Fibroblast of the aortic adventitia (primary cell): Measurements from ENCODE around the gene JKAMP. TPM values are rescaled to one million over a fixed set of nuclear protein-coding genes. Genes with fewer than 3 reads are reported as not detected.
"Not testable (repeated sequence)": the region's sequence is repeated elsewhere in the genome, so short reads cannot be mapped to it uniquely, and the experiment has no call there.

ENCODE experiments used
- DNase-seq: peaks from one replicate; pipeline ENCODE4 v3.0.0-alpha.2; 2010; ENCODE audit warnings: low read depth
- H3K4me3 ChIP-seq: 2 replicates; pipeline ENCODE4 v1.5.1; 2011; ENCODE audit warnings: low read depth, mild to moderate bottlenecking, control low read depth, low read length, moderate library complexity
- total RNA-seq: library from RNA; depleted of rRNA; stranded (reverse); fragments of >200 nt; gene quantifications from 2 replicates; pipeline ENCODE4 v1.2.3, GENCODE V29; 2012; ENCODE audit warnings: low replicate concordance
- TF ChIP-seq, protein P1 (sequence below): IDR thresholded peaks from 2 replicates; pipeline ENCODE4 v1.5.1; 2011; ENCODE audit warnings: mild to moderate bottlenecking, low read length, control low read depth, inconsistent platforms; ENCODE audit not compliant: insufficient read depth

JKAMP gene, protein sequence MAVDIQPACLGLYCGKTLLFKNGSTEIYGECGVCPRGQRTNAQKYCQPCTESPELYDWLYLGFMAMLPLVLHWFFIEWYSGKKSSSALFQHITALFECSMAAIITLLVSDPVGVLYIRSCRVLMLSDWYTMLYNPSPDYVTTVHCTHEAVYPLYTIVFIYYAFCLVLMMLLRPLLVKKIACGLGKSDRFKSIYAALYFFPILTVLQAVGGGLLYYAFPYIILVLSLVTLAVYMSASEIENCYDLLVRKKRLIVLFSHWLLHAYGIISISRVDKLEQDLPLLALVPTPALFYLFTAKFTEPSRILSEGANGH
- total RNA-seq, result 58.8 and 105 TPM in 2 replicates

GRCh38 chr14:59483819-59484638 is at the start of gene JKAMP, which contains the start of gene L3HYPDH:
TSS of gene JKAMP (plus strand) at chr14:59484517. CDS start at chr14:59484590, 73 bp downstream.
TSS of gene L3HYPDH (minus strand) at chr14:59484408. CDS start at chr14:59484316, 92 bp downstream.
- TF ChIP-seq, protein P1, sequence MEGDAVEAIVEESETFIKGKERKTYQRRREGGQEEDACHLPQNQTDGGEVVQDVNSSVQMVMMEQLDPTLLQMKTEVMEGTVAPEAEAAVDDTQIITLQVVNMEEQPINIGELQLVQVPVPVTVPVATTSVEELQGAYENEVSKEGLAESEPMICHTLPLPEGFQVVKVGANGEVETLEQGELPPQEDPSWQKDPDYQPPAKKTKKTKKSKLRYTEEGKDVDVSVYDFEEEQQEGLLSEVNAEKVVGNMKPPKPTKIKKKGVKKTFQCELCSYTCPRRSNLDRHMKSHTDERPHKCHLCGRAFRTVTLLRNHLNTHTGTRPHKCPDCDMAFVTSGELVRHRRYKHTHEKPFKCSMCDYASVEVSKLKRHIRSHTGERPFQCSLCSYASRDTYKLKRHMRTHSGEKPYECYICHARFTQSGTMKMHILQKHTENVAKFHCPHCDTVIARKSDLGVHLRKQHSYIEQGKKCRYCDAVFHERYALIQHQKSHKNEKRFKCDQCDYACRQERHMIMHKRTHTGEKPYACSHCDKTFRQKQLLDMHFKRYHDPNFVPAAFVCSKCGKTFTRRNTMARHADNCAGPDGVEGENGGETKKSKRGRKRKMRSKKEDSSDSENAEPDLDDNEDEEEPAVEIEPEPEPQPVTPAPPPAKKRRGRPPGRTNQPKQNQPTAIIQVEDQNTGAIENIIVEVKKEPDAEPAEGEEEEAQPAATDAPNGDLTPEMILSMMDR, result peak; percentile 48

GRCh38 chr14:59435101-59435500 is 49.2 kb upstream of the JKAMP start:
- TF ChIP-seq, protein P1, result no peak
- DNase-seq, result no peak
- no peak overlapping the region for H3K4me3 ChIP-seq

More at GRCh38 chr14:59483819-59484638, at the start of gene JKAMP, which contains the start of gene L3HYPDH:
- DNase-seq, result peak; percentile 94
- H3K4me3 ChIP-seq, result peak within 1 kb of the TSS; percentile 95

- no peak for DNase-seq
- TF ChIP-seq, protein P1, result no peak
- H3K4me3 ChIP-seq, result no peak overlapping the region
Observed at GRCh38 chr14:59435987-59436386, 48.3 kb upstream of the JKAMP start.

GRCh38 chr14:59438195-59438647 is 46.1 kb upstream of the JKAMP start:
- peak; percentile 94 for DNase-seq
- no peak overlapping the region for H3K4me3 ChIP-seq
- TF ChIP-seq, protein P1, result no peak

- no peak overlapping the region for H3K4me3 ChIP-seq
- DNase-seq, result peak; percentile 93
- TF ChIP-seq, protein P1, result no peak
Observed at GRCh38 chr14:59439256-59439965, 44.9 kb upstream of the JKAMP start.

DNA sequence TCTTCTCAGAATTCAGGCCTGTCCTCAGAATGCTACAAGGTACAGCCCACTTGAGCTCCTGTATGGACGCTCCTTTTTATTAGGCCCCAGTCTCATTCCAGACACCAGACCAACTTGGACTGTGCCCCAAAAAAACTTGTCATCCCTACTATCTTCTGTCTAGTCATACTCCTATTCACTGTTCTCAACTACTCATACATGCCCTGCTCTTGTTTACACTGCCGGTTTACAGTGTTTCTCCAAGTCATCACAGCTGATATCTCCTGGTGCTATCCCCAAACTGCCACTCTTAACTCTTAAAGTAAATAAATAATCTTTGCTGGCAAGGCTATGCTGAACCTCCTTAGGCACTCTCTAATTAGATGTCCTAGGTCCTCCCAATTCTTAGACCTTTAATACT is 35.6 kb upstream of the JKAMP start:
- not testable (repeated sequence) for H3K4me3 ChIP-seq, DNase-seq
